GM12878 (cell line): Measurements from ENCODE around the gene SLCO4A1.

Experiments used
- CTCF ChIP-seq, 3 experiments: IDR thresholded peaks in 2 of 3; conservative IDR thresholded peaks in 1 of 3; 2 replicates each; pipeline ENCODE4 v1.5.1; 2011; ENCODE audit warnings: low read depth in 3 of 3, low read length in 3 of 3, mild to moderate bottlenecking in 3 of 3, control low read depth in 2 of 3, moderate library complexity in 2 of 3, inconsistent platforms in 1 of 3, mixed read lengths in 1 of 3; ENCODE audit not compliant: control insufficient read depth in 2 of 3, insufficient read depth in 1 of 3; ENCODE audit errors: extremely low read depth in 1 of 3
- E4F1 ChIP-seq: fragments of 450-650 bp; IDR thresholded peaks from 2 replicates; pipeline ENCODE4 v1.6.1; 2018; ENCODE audit warnings: borderline replicate concordance, mild to moderate bottlenecking; ENCODE audit not compliant: partially characterized antibody
- EP300 ChIP-seq, 2 experiments: fragments of 150-350 bp in 1 of 2; IDR thresholded peaks; 2 replicates each; pipeline ENCODE4 v1.6.1; 2011 to 2012; ENCODE audit warnings: low read depth in 2 of 2, low read length in 2 of 2, borderline replicate concordance in 1 of 2, improper control_type of control experiment in 1 of 2, inconsistent platforms in 1 of 2; ENCODE audit not compliant: control insufficient read depth in 1 of 2
- EZH2 ChIP-seq: IDR thresholded peaks from 2 replicates; pipeline ENCODE4 v1.6.1; 2012; ENCODE audit warnings: low read depth, mild to moderate bottlenecking, control low read depth, inconsistent platforms, low read length, borderline replicate concordance; ENCODE audit not compliant: control insufficient read depth
- IRF4 ChIP-seq: IDR thresholded peaks from 2 replicates; pipeline ENCODE4 v1.6.1; 2011; ENCODE audit warnings: low read depth, low read length
- LARP7 ChIP-seq: fragments of 450-650 bp; IDR thresholded peaks from 2 replicates; pipeline ENCODE4 v1.6.1; 2017; ENCODE audit warnings: mild to moderate bottlenecking
- MAX ChIP-seq: IDR thresholded peaks from 2 replicates; pipeline ENCODE4 v1.6.1; 2012; ENCODE audit warnings: low read depth, low read length, improper control_type of control experiment
- NRF1 ChIP-seq: conservative IDR thresholded peaks from 2 replicates; pipeline ENCODE4 v1.6.1; 2011; ENCODE audit warnings: mild to moderate bottlenecking, low read depth, low read length, improper control_type of control experiment
- REST ChIP-seq: IDR thresholded peaks from 2 replicates; pipeline ENCODE4 v1.6.1; 2012; ENCODE audit warnings: mild to moderate bottlenecking, low read depth, low read length
- SP1 ChIP-seq: IDR thresholded peaks from one replicate; pipeline ENCODE4 v1.6.1; 2011; ENCODE audit warnings: low read depth, low read length
- TBL1XR1 ChIP-seq: IDR thresholded peaks from 2 replicates; pipeline ENCODE4 v1.6.1; 2012; ENCODE audit warnings: low read depth, low read length, improper control_type of control experiment

- no peak for TF ChIP-seq CTCF (IDR thresholded peaks at IDR 0.05 in 2 of 3, conservative IDR thresholded peaks at IDR 0.05 in 1 of 3; ENCODE audit: control insufficient read depth in 2 of 3, extremely low read depth in 1 of 3, insufficient read depth in 1 of 3, low read depth in 3 of 3, low read length in 3 of 3)
- no peak for TF ChIP-seq LARP7
- no peak for TF ChIP-seq E4F1
- no peak for TF ChIP-seq EP300 (IDR thresholded peaks at IDR 0.05; ENCODE audit: borderline replicate concordance in 1 of 2, control insufficient read depth in 1 of 2, low read depth in 2 of 2, low read length in 2 of 2)
- TF ChIP-seq SP1 = no peak
- no peak for TF ChIP-seq NRF1
- no peak for TF ChIP-seq IRF4
- no peak for TF ChIP-seq REST
- TF ChIP-seq TBL1XR1 = no peak
- no peak for TF ChIP-seq MAX
- TF ChIP-seq EZH2 = no peak
These were observed 53.4 kb downstream of the SLCO4A1 start for GRCh38 chr20:62695448-62696414.
